Mesendoderm (in vitro differentiated cells): ENCODE results near the gene SHROOM2.

ENCODE experiments used
- DNase-seq: peaks from one replicate; pipeline ENCODE4 v3.0.0; 2013
- H2AK5ac ChIP-seq: 2 replicates; pipeline ENCODE4 v1.6.1; 2013; ENCODE audit warnings: low read length, inconsistent platforms
- H2BK120ac ChIP-seq: 2 replicates; pipeline ENCODE4 v1.6.1; 2013; ENCODE audit warnings: low read depth, mild to moderate bottlenecking, low read length, moderate library complexity, mixed read lengths
- H2BK15ac ChIP-seq: replicated peaks from 2 replicates; pipeline ENCODE4 v1.6.1; 2013; ENCODE audit warnings: low read depth, mild to moderate bottlenecking, moderate library complexity
- H2BK5ac ChIP-seq: 2 replicates; pipeline ENCODE4 v1.6.1; 2013; ENCODE audit warnings: low read length, inconsistent platforms
- H3K18ac ChIP-seq: 2 replicates; pipeline ENCODE4 v1.6.1; 2013; ENCODE audit warnings: mild to moderate bottlenecking, low read length, mixed read lengths
- H3K23ac ChIP-seq: one replicate; pipeline ENCODE4 v1.6.1; 2013; ENCODE audit warnings: low read length
- H3K27ac ChIP-seq: 2 replicates; pipeline ENCODE4 v1.5.1; 2013; ENCODE audit warnings: low read depth, mild to moderate bottlenecking, inconsistent platforms, low read length, moderate library complexity
- H3K27me3 ChIP-seq: 2 replicates; pipeline ENCODE4 v1.6.1; 2013; ENCODE audit warnings: low read length, control low read depth, mild to moderate bottlenecking, inconsistent platforms; ENCODE audit not compliant: insufficient read depth, poor library complexity
- H3K36me3 ChIP-seq: 2 replicates; pipeline ENCODE4 v1.6.1; 2013; ENCODE audit warnings: low read length, inconsistent platforms; ENCODE audit not compliant: control insufficient read depth, insufficient read depth
- H3K4ac ChIP-seq: one replicate; pipeline ENCODE4 v1.6.1; 2013; ENCODE audit warnings: low read depth, mild to moderate bottlenecking, low read length, moderate library complexity
- H3K4me1 ChIP-seq: 2 replicates; pipeline ENCODE4 v1.6.1; 2013; ENCODE audit warnings: low read depth, low read length, inconsistent platforms; ENCODE audit not compliant: control insufficient read depth
- H3K4me2 ChIP-seq: 2 replicates; pipeline ENCODE4 v1.6.1; 2013; ENCODE audit warnings: low read length
- H3K4me3 ChIP-seq: 2 replicates; pipeline ENCODE4 v1.5.1; 2013; ENCODE audit warnings: mild to moderate bottlenecking, low read length
- H3K56ac ChIP-seq: one replicate; pipeline ENCODE4 v1.6.1; 2013; ENCODE audit warnings: low read length
- H3K79me1 ChIP-seq: 2 replicates; pipeline ENCODE4 v1.6.1; 2013; ENCODE audit warnings: low read length, inconsistent platforms
- H3K79me2 ChIP-seq: 2 replicates; pipeline ENCODE4 v1.6.1; 2013; ENCODE audit warnings: mild to moderate bottlenecking, low read length; ENCODE audit not compliant: control insufficient read depth, insufficient read depth
- H3K9ac ChIP-seq: 2 replicates; pipeline ENCODE4 v1.6.1; 2013; ENCODE audit warnings: low read length, inconsistent platforms
- H4K5ac ChIP-seq: one replicate; pipeline ENCODE4 v1.6.1; 2013; ENCODE audit warnings: low read length
- H4K8ac ChIP-seq: one replicate; pipeline ENCODE4 v1.6.1; 2013; ENCODE audit warnings: low read depth, mild to moderate bottlenecking, control low read depth, low read length, moderate library complexity
- WGBS: extraction: QIAGEN DNeasy Blood & Tissue Kit; methylation state at CpG from one replicate; pipeline ENCODE4 v1.1.7; 2013; ENCODE audit warnings: low lambda C conversion rate, missing lambda C conversion rate; ENCODE audit not compliant: insufficient coverage; ENCODE audit errors: extremely low coverage; 5-methylcytosine and 5-hydroxymethylcytosine counted together

Gene SHROOM2

GRCh38 chrX:9844936-9845577 lies 58.8 kb downstream of the SHROOM2 start:
- Histone ChIP-seq H3K4me1 (no peaks in the 10 kb centered on the region), H3K9ac (no peak overlapping the region), H2BK5ac (no peak overlapping the region), H3K4me2 (no peak overlapping the region), H3K27ac (no peak overlapping the region), H3K23ac (no peak overlapping the region), H3K36me3 (no peaks in the 10 kb centered on the region), H3K4me3 (no peak overlapping the region), H3K79me2 (peaks cover 2% of the 10 kb centered on the region), H3K18ac (no peak overlapping the region), H2BK15ac (no peak overlapping the region), H3K27me3 (no peaks in the 10 kb centered on the region), H4K5ac (no peak overlapping the region), H3K79me1 (no peaks in the 10 kb centered on the region), H2AK5ac (no peak overlapping the region), H3K56ac (no peak overlapping the region), H3K4ac (no peak overlapping the region), H2BK120ac (no peak overlapping the region), H4K8ac (no peak overlapping the region)
- no peak for DNase-seq
- no CpG with 5 or more reads among the region's 7 CpGs for WGBS

GRCh38 chrX:9845578-9845952 lies 59.3 kb downstream of the SHROOM2 start:
- DNase-seq: no peak

GRCh38 chrX:9846631-9847030 lies 60.4 kb downstream of the SHROOM2 start:
- H2BK15ac ChIP-seq: no peak overlapping the region
- peaks cover 2% of the 10 kb centered on the region for H3K79me2 ChIP-seq
- H3K4me3 ChIP-seq: no peak overlapping the region
- H3K18ac ChIP-seq: no peak overlapping the region
- no peaks in the 10 kb centered on the region for H3K79me1 ChIP-seq
- H3K27ac ChIP-seq: no peak overlapping the region
- no peak overlapping the region for H2AK5ac ChIP-seq
- no peak for DNase-seq
- no peaks in the 10 kb centered on the region for H3K36me3 ChIP-seq
- no peaks in the 10 kb centered on the region for H3K27me3 ChIP-seq
- no peak overlapping the region for H4K8ac ChIP-seq
- no peaks in the 10 kb centered on the region for H3K4me1 ChIP-seq
- no peak overlapping the region for H3K4me2 ChIP-seq
- H3K9ac ChIP-seq: no peak overlapping the region
- H2BK5ac ChIP-seq: no peak overlapping the region
- no peak overlapping the region for H4K5ac ChIP-seq
- WGBS: no CpG with 5 or more reads among the region's 8 CpGs
- no peak overlapping the region for H3K23ac ChIP-seq
- no peak overlapping the region for H3K4ac ChIP-seq
- no peak overlapping the region for H2BK120ac ChIP-seq
- no peak overlapping the region for H3K56ac ChIP-seq

More at GRCh38 chrX:9845578-9845952, 59.3 kb downstream of the SHROOM2 start:
- Histone ChIP-seq H3K36me3 (no peaks in the 10 kb centered on the region), H3K4me3 (no peak overlapping the region), H3K79me2 (peaks cover 2% of the 10 kb centered on the region), H3K79me1 (no peaks in the 10 kb centered on the region), H3K4me1 (no peaks in the 10 kb centered on the region), H3K9ac (no peak overlapping the region), H3K27me3 (no peaks in the 10 kb centered on the region), H3K23ac (no peak overlapping the region), H2BK5ac (no peak overlapping the region), H3K18ac (no peak overlapping the region), H2AK5ac (no peak overlapping the region), H4K5ac (no peak overlapping the region), H2BK120ac (no peak overlapping the region), H4K8ac (no peak overlapping the region), H3K56ac (no peak overlapping the region), H3K27ac (no peak overlapping the region), H2BK15ac (no peak overlapping the region), H3K4me2 (no peak overlapping the region), H3K4ac (no peak overlapping the region)
- no CpG with 5 or more reads among the region's 6 CpGs for WGBS

GRCh38 chrX:9847071-9847470 lies 60.8 kb downstream of the SHROOM2 start:
- H2BK15ac ChIP-seq: no peak overlapping the region
- no peak overlapping the region for H2AK5ac ChIP-seq
- no peak overlapping the region for H2BK5ac ChIP-seq
- no peak overlapping the region for H4K5ac ChIP-seq
- no peak for DNase-seq
- no peak overlapping the region for H3K27ac ChIP-seq
- peaks cover 2% of the 10 kb centered on the region for H3K79me2 ChIP-seq
- H3K27me3 ChIP-seq: no peaks in the 10 kb centered on the region
- no peak overlapping the region for H3K23ac ChIP-seq
- no peaks in the 10 kb centered on the region for H3K4me1 ChIP-seq
- no peak overlapping the region for H3K4me2 ChIP-seq
- no peak overlapping the region for H3K4ac ChIP-seq
- H3K79me1 ChIP-seq: no peaks in the 10 kb centered on the region
- H3K56ac ChIP-seq: no peak overlapping the region
- no peak overlapping the region for H4K8ac ChIP-seq
- no peak overlapping the region for H3K18ac ChIP-seq
- H3K36me3 ChIP-seq: no peaks in the 10 kb centered on the region
- no CpG with 5 or more reads among the region's 8 CpGs for WGBS
- H3K4me3 ChIP-seq: no peak overlapping the region
- H3K9ac ChIP-seq: no peak overlapping the region
- no peak overlapping the region for H2BK120ac ChIP-seq

- H3K4me1 ChIP-seq: no peaks in the 10 kb centered on the region
- H3K27me3 ChIP-seq: no peaks in the 10 kb centered on the region
- no peak overlapping the region for H2BK15ac ChIP-seq
- H3K36me3 ChIP-seq: no peaks in the 10 kb centered on the region
- no peak overlapping the region for H3K9ac ChIP-seq
- H3K4me3 ChIP-seq: no peak overlapping the region
- H4K8ac ChIP-seq: no peak overlapping the region
- no CpG with 5 or more reads among the region's 17 CpGs for WGBS
- H3K23ac ChIP-seq: no peak overlapping the region
- H3K79me2 ChIP-seq: peaks cover 2% of the 10 kb centered on the region
- no peak overlapping the region for H2BK120ac ChIP-seq
- no peak overlapping the region for H3K27ac ChIP-seq
- no peak overlapping the region for H3K4me2 ChIP-seq
- H4K5ac ChIP-seq: no peak overlapping the region
- no peak overlapping the region for H2AK5ac ChIP-seq
- H3K18ac ChIP-seq: no peak overlapping the region
- DNase-seq: no peak
- no peaks in the 10 kb centered on the region for H3K79me1 ChIP-seq
- no peak overlapping the region for H2BK5ac ChIP-seq
- H3K56ac ChIP-seq: no peak overlapping the region
- no peak overlapping the region for H3K4ac ChIP-seq
Observed at GRCh38 chrX:9848718-9849479, 62.7 kb downstream of the SHROOM2 start.
